Measurements from ENCODE around the gene CDC42BPG.

The CDC42BPG gene

DNA sequence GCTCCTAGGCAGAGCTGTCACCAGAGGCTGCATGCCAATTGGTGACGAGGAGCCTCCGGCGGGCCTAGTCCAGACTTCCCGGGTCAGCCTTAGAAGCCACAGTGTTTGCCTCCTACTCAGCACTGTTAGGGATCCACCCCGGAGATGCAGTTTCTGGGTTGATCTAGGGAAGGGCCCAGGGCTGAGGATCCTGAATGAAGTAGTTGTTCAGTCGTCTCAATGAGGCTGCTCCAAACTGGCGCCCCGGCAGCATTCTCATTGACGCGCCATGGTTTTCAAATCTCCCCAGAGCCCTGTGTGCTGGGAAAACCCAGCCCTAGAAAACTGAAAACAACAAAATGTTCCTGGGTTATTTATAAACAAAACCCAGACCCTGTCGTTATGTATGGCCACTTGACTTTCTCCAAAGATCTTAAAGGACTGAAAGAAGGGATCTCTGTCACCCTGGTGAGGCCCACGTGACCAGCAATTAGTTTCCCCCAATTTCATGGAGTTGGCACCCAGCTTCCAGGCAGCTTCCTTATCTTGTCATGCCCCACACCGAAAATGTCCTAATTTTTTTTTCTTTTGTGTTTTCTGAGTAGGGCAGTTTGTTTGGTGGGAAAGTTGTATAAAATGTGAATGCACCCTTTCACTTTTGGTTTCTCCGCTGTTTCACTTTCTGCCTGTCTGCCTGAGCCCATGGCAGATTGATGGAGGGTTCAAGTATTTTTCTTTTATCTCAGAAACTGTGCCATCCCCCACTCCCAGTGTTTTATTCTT, 36.0 kb upstream of the CDC42BPG start:
- DNase-seq (ENCODE audit: low spot score) = no peak

DNA sequence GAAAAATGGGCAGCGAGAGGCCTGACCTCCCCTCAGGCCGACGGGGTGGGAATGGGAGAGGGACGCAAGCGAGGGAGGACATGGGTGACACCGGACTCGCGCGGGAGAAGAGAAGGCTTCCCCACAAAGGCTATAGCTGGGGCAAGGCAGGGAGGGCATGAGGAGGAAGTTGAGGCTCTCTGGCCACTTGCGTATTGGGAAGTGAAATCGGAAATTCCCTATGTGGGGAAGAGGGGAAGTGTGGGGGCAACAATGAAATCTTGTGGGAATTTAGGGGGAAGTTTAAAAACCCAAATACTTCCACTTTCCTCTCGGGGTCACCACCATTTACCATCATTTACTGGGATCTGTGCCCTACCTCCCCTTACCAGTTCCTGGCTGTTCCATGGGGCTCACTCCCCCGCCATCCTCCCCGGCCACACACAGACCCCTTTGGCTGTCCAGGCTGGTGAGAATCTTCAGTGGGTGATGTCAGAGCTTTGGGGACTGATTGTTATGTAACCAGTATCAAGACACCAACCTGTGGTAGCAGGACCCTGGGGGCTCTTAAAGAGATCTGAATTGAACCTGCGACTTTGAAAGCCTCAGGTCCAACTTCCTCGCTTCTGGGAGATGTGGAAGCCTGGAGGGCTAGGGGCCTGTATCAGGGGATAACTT, 34.9 kb upstream of the CDC42BPG start:
- no peak for DNase-seq (ENCODE audit: low spot score)

DNA sequence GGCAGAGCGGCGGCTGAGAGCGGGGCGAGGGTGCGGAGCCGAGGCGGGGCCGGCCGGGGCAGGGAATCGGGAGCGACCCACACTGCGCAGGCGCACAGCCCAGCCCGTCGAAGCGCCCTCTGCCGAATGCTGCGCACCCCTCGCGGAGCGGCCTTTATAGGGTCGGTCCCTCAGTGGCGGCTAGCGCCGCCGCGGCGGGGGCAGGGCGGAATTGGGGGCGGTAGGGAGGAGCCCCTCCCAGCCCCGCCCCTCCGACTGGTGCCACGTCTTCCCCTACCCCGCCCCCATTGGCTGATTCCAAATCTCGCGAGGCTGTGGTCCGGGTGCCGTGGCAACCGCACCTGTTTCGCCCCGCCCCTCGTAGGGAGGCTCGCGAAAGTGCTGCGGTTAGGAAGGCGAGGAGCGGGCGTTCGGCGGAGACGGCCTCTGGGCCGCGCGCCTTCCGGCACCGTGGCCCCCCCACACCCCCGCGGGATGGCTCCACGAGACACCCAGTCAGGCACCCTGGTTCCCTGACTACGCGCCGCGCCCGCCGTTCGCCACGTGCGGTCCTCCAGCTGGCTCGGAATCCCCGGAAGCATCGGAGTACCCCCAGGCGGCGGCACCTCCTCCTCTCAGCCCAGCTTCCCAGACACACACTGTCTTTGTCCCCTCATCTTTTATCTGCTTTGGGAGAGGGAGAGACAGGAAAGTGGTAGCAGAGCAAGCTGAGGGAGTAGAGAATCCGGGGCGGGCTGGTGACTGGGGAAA, 34.2 kb upstream of the CDC42BPG start, which contains the start of gene EHD1:
Gene EHD1, minus strand, starts transcription at position 128 of the 750 bp plus-strand sequence. CDS start 157 bp downstream, outside the sequence.
- peak; percentile 99 for DNase-seq (ENCODE audit: low spot score)

DNA sequence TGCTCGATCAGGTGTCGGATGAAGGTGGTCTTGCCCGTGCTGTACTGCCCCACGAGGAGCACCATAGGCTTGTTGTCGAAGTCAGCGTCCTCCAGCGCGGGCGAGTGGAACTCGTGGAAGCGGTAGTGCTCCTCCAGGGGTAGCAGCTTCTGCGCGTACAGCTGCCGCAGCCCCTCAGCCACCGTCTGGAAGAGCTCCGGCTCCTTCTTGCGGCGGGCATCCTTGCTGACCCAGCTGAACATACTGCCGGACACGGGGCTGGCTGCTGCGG, 33.7 kb upstream of the CDC42BPG start:
- no peak for DNase-seq (ENCODE audit: low spot score)

DNA sequence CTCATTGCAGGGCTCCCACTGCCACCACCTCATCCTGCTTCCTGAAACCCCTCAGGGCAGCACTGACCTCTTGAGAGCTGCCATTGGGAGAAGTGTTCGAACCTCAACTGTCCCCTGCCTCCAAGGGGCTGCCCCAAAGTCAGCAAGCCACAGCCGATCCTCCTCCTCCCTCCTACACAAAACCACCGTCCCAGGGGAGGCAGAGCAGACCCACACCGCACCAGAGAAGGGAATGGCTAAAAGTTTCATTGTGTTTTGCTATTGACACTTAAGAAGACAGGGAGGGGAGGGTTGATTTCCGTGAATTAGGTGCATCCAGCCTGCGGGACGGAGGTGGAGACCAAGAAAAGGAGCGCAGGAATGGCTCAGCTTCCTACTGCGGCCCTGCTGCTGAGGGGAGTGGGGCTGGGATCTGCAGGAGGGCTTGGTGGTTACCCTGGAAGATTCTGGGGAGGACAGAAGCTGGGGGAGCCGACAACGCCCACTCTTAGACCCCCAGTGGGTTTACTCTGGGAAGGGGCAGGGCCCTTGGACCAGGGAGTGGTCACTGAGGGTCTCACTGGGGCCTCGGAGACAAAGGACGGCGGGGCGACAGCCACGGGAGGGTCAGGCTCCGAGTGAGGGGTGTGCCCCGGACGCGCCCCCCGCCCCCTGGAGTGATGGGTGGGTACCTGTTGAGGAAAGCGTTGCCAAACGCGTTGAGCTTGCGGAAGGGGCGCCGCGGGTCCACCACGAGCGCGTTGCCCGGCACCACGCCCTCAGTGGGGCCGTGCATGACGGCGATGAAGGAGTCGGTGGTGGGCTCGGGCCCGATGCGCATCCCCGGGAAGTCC, 33.2 kb upstream of the CDC42BPG start:
- no peak for DNase-seq (ENCODE audit: low spot score)

DNA sequence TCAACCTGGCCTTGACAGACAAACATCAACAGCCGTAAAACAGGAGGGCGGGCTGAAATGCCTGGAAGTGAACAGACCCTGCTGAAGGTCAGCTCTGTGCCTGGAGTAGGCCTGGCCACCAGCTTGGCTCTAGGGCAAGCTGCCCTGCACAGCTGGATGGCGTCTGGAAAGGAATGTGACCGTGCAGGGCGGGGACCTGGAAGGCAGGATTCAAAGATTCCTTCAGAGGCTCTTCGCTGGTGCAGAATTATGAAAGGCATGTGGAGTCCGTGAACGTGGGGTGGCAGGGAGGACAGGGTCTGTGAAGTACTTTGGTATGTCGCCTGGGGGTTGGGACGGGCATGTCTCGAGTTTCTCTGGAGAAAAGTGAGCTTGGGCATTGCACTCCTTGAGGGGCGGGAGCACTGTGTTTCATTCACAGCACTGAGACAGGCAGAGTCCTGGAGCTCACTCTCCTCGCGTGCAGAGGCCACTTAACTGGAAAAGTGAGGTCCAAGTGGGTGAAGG, 32.4 kb upstream of the CDC42BPG start:
- peak; percentile 69 for DNase-seq (ENCODE audit: low spot score)

DNA sequence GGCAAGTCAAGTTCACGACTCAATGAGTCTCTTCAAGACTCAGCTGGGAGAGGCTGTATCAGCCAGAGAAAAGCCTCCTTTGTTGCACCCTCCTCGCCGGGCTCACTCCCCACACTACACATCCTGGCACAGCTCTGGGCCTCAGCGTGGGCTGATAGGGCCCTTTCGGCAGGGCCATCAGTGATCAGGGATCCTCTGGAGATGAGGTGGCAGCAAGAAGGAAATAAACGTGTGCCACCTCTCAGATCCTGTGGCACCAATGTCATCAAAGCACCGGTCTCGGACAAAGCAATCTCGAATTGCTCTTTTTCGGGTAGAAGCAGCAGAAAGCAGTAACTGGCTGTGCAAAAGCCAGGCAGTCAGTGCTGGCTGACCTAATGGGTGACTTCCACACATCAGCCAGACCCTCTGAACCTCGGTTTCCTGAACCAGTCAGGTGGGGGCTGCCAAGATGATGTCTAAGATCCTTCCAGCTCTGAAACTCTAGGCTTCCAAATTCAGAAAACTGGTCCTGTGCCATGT, 31.8 kb upstream of the CDC42BPG start:
- DNase-seq (ENCODE audit: low spot score) = no peak

DNA sequence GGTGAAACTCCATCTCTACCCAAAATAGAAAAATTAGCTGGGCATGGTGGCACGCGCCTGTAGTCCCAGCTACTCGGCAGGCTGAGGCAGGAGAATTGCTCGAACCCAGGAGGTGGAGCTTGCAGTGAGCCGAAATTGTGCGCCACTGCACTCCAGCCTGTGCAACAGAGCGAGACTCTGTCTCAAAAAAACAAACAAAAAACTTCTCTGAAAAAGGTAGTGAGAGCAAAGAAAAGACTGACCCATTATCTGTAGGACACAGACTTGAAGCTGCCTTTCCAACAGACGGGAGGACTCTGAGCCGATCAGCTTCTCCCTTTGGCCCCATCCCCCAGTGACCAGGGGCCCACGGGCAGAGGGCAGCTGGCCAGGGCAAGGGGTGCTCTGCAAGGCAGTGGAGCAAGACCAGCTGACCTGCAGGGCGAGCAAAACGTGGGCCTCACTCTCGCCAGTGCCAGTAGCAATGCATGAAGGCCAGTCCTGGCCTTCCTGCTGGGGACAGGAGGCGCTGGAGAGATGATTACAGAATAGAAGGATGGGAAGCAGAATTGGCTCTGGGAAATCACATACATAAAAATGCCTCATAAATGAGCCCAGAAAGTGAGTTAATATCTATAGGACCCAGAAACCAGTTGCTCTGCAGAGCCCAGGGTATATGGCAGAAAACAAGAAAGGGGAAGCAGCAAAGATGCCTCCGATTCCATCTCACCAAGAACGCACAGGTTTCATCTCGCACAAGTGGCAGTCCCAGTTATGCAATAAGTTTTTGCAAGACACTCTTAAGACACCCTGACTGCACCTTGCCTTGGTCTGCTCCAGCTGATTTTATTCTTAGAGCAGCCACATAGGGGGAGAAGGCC, 31.1 kb upstream of the CDC42BPG start:
- DNase-seq (ENCODE audit: low spot score) = no peak

DNA sequence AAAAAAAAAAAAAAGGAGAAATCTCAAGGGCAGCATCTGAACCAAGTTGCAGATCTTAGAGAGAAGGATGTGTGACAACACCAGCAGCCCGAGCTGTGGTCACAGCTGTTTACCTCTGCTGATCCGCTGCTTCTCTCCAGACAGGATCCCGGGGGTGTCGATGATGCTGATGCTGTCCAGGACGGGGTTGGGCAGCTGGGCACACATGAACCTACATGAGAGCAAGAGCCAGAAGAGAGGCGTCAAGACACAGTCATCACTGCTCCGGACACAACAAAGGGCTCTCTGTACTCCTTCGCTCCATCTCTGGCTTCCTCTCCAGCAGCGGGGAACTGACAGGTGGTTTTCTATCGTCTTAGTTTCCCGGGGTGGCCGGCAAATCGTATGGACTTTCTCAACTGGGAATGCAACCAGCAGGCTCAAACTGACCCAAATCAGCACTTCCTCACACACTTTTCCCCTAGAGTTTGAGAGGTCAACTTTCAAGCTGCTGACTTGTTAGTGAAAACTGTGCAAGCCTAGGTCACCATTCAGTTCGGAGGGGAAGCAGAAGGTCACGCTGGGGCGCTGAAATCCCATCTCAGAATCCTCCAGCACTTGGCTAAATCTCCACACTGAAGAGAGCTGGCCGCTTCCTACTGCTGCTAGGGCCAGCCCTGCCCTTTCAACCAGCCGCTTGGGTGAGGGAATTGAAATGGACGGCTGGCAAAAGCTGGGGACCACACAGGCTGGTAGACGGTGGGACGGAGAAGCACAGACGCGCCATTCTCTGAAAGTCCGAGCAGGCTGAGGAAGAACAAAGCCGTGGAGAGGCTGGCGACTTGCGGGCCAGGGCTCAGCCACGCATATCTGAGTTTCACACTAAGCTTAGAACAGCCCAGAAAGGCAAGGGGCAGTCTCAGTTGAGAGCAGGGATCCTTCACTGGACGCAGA, 30.1 kb upstream of the CDC42BPG start:
- DNase-seq (ENCODE audit: low spot score) = no peak

DNA sequence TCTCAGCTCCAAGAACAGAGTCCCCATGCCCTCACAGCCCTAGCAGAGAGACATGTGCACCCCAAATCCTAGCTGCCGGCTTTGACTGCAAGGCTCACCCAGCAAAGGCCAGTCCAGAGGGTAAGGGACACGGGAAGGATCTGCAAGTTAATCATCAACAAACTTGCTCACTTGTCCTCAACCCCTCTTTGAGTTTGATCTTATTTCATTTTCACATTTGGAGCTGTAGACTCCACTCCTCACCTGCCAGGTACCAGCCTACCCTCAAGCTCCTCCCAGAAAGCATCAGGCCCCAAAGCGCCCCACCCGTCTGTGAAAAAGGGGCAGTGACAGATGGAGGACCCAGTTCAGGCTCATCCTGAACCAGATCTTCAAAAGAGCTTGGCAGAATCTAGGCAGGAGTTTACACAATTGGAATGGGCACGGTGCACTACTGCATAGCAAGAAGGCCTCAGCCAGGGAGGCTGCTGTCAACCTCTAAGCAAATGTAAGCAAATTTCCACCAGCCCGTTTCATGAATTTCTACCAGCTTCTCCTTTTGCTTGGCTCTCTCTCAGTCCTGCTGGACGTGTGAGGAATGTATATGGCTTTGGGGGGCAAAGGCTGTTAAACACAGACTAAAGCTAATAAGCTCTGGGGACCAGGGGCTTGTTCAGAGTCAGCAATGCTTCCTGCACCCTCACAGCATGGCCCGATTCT, 28.5 kb upstream of the CDC42BPG start:
- DNase-seq (ENCODE audit: low spot score) = no peak

DNA sequence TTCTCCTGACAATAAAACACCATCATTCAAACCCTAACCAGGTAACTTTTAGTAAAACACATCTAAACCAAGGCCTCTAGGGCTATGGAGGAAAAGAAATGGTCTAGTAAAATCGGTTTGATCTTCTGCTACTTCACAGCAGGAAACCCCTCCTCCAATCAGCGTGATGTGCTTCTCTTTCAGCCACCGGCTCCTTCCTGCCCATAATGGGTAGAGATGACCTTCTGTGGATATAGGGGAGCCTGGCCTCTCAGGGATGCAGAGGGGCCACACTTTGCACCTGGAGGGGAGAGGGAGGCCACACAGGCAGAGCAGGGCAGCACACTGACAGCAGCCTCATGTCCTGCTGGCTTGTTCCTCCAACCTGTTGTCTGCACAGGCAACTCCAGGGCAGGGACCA, 27.0 kb upstream of the CDC42BPG start:
- no peak for DNase-seq (ENCODE audit: low spot score)

DNA sequence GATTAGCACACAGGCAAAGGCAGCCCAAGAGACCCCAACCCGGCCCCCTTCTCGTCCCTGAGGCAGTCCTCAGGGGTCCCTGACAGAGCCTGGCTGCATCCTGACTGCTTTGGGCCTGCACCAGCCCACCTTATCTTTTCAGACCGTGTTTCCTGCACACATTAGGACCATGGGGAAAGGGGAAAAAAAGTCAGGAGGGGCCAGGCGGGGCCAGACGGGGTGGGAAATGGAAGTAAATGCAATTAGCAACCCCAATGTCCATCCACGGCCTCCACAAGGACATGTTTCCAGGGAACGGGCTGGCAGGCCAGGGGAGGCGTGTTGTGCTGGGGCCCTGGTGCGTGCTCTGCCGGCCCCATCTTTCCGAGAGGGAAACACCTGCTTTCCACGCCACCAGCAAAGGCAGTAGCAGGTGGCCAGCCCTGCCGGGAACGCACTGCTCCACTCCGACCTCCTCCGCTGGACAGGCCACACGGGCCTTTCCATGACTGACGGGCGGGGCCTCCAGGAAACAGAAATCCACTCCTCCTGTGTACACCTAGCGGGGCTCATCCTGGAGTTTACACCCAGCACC, 26.5 kb upstream of the CDC42BPG start:
- DNase-seq (ENCODE audit: low spot score) = no peak

DNA sequence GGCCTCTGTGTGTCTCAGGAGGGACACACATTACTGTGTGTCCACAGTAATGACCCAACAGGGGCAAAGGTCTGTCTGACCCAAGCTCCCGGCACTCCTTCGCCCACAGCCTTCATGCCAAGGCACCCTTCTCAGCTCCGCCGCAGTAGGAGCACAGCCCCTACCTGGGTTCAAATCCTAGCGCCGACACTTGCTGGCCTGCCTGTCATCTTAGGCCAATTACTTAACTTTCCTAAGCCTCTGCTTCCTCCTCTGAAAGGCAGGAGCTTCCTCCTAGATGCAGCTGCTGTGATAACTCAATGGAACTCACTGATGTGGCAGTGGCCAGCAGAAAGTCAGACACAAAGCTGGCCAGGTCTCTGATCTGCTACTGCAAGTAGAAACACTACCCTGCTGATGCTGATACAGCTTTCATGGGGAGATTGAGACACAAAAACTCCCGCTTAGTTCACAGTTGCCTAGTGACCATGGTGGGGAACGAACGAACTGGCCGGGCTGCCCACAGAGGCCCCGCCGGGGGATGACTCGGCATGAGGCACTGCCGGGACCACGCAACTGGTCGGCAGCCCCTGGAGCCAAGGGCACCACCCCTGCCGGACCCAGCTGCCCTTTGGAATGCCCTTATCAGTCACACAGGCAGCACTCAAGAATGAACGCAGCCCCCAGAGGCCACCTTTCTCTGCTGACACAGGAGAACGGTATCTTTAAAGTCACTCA, 25.9 kb upstream of the CDC42BPG start:
- DNase-seq (ENCODE audit: low spot score) = peak; percentile 67

DNA sequence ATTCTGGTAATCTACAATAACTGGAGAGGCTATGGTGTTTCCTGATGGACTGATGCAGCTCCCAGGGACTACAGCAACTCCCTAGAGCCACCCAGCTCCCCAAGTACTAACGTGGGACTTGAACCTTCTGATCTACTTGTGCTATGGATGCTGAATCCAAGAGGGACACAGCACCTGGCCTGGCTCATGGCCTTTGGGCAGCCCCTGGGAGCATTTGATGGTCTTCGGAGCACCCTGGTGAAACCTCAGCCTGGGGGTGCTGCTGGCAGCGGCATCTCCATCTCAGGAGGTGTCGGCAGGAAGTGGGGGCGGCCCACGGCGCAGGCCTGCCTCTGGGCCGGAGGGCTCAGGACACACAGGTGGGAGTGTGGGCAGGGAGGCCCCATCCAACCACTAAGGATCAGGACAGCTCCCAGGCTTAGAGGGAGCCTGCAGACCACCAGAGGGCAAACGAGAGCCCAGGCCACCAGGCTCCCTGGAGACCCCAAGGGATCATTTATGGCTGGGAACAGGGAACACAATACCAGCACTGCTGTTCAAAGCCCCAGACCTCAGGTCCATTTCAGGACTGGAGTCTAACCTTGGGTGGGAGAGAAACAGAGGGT, 25.2 kb upstream of the CDC42BPG start:
- no peak for DNase-seq (ENCODE audit: low spot score)

DNA sequence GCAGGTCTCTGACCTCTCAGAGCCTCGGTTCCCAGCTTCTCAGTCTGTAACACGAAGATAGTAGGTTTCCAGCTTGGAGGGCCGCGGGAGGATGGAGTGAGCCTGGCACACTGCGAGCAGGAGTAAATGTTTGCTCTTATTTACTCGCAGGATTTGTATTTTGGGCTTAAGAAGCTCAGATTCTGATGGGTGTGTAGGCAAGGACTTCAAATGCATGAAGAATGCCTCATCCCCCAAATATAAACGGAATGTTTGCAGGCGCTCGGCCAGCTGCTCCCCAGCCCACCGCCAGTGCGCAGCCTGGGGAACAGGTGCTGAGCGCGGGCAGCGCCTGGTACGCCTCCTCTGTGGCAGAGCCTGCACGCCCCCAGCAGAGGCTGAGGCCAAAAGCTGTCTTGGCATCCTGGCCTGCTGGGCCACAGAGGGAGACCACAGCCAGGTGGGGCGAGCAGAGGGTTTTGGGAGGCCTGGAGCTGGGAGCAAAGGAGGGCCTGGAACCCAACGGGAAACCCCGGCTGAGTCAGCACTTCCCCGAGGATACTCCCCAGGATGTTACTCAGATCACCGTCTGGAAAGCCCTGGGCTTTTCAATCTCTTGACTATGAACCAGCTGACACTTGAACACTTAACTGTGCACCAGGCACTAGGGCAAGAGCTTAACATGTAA, 24.6 kb upstream of the CDC42BPG start:
- DNase-seq (ENCODE audit: low spot score) = peak; percentile 79

DNA sequence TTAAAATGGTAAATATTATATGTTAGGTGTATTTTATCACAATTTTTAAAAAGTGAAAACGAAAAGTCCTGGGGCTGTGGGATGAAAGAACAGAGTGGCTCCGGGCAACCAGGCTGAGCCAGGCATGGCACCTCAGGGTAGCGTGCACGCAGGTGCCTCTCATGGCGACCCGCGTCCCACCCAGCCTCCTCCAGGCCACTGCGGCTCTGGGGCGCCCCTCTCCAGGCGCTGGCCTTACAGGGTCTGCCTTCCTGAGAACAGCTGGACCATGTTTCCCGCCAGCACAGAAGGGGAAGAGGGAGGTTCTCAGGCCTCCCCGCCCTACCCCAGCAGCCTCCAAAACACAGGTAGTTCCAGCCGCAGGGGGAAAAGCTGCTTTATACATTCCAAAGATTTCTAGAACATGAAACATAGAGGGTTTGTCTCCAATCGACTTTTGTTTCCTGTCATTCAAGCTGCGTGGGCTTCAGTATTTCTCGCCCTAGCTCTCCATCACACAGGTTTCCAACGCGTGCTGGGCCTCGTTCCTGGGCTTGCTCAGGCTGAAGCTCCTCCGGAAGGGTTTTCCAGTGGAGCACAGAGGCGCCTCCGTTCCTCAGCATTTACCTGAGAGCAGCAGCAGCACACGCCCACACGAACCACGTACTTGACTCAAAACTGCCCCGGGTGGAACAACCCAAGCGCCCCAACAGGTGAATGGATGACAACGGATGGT, 23.5 kb upstream of the CDC42BPG start:
- DNase-seq (ENCODE audit: low spot score) = no peak

DNA sequence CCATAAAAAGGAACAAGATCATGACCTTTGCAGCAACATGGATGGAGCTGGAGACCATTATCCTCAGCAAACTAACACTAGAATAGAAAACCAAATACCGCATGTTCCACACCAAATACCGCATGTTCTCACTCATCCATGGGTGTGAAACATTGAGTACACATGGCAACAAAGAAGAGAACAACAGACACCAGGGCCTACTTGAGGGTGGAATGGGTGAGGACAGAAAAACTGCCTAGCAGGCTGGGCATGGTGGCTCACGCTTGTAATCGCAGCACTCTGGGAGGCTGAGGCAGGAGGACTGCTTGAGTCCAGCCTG, 21.7 kb upstream of the CDC42BPG start:
- DNase-seq (ENCODE audit: low spot score) = no peak

Data from AG08395 (cell line).